ENCODE data around the gene AOC2. TPM values are rescaled to one million over a fixed set of nuclear protein-coding genes. Genes with fewer than 3 reads are reported as not detected.

The AOC2 gene
- total and polyA plus RNA-seq, 2 of the 13 experiments (the other 11 are each of a cell fraction or from before 2014, with no cell fraction given) = 1.2 to 3.3 TPM

DNA sequence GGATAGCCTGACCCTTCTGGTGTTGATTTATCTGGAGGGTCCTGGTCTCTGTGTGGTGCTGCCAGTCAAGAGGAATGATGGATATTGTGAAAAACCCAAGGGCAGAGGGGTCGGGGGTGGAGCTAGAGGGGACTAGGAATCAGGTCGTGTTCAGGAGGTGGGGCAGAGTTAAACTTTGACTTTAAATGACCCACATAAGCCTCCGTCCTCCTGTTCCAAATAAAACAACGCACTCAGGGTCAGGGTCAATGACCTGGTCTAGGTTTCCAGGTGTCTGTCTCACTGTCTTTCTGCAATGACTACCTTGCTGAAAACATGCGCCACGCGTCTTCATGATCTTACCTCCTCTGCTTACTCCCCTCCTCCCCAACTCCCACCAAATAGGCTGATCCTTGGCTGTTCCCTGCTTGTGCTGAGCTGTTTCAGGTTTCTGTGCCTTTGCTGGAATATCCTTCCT lies 21.3 kb downstream of the AOC2 start (continued):
- TF ChIP-seq BRF2 (CRISPR knock-in tag; IDR thresholded peaks at IDR 0.05) (no peak; the same call in 1 of the 2 replicates), ARNT (IDR thresholded peaks at IDR 0.05) (no peak), HOXA7 (CRISPR knock-in tag; IDR thresholded peaks at IDR 0.05) (no peak), FOXM1 (CRISPR knock-in tag; IDR thresholded peaks at IDR 0.05) (no peak), CENPBD1 (CRISPR knock-in tag; IDR thresholded peaks at IDR 0.05; ENCODE audit: borderline replicate concordance, low read depth) (no peak), ZNF441 (CRISPR knock-in tag; IDR thresholded peaks at IDR 0.05; ENCODE audit: borderline replicate concordance) (peak; percentile 30; the same call in 1 of the 2 replicates), NCOA5 (CRISPR knock-in tag; IDR thresholded peaks at IDR 0.05) (no peak), SP140L (CRISPR knock-in tag; IDR thresholded peaks at IDR 0.05; ENCODE audit: borderline replicate concordance) (no peak), ATAD3A (CRISPR knock-in tag; IDR thresholded peaks at IDR 0.05) (no peak), NR2C2 (CRISPR knock-in tag; IDR thresholded peaks at IDR 0.05; ENCODE audit: borderline replicate concordance) (peak; percentile 89), ZBTB14 (CRISPR knock-in tag; IDR thresholded peaks at IDR 0.05) (no peak), ZBTB38 (CRISPR knock-in tag; IDR thresholded peaks at IDR 0.05) (no peak; the same call in 1 of the 2 replicates), ZNF569 (CRISPR knock-in tag; IDR thresholded peaks at IDR 0.05; ENCODE audit: borderline replicate concordance) (no peak), ZC3H4 (CRISPR knock-in tag; IDR thresholded peaks at IDR 0.05; ENCODE audit: borderline replicate concordance) (no peak), NRL (CRISPR knock-in tag; IDR thresholded peaks at IDR 0.05; ENCODE audit: borderline replicate concordance) (no peak)
- TF ChIP-seq, protein P1, sequence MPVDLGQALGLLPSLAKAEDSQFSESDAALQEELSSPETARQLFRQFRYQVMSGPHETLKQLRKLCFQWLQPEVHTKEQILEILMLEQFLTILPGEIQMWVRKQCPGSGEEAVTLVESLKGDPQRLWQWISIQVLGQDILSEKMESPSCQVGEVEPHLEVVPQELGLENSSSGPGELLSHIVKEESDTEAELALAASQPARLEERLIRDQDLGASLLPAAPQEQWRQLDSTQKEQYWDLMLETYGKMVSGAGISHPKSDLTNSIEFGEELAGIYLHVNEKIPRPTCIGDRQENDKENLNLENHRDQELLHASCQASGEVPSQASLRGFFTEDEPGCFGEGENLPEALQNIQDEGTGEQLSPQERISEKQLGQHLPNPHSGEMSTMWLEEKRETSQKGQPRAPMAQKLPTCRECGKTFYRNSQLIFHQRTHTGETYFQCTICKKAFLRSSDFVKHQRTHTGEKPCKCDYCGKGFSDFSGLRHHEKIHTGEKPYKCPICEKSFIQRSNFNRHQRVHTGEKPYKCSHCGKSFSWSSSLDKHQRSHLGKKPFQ (CRISPR knock-in tag; IDR thresholded peaks at IDR 0.05; ENCODE audit: insufficient replicate concordance) = no peak
- TF ChIP-seq, protein P2, sequence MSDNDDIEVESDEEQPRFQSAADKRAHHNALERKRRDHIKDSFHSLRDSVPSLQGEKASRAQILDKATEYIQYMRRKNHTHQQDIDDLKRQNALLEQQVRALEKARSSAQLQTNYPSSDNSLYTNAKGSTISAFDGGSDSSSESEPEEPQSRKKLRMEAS (IDR thresholded peaks at IDR 0.05) = peak; percentile 70
- TF ChIP-seq, protein P3, sequence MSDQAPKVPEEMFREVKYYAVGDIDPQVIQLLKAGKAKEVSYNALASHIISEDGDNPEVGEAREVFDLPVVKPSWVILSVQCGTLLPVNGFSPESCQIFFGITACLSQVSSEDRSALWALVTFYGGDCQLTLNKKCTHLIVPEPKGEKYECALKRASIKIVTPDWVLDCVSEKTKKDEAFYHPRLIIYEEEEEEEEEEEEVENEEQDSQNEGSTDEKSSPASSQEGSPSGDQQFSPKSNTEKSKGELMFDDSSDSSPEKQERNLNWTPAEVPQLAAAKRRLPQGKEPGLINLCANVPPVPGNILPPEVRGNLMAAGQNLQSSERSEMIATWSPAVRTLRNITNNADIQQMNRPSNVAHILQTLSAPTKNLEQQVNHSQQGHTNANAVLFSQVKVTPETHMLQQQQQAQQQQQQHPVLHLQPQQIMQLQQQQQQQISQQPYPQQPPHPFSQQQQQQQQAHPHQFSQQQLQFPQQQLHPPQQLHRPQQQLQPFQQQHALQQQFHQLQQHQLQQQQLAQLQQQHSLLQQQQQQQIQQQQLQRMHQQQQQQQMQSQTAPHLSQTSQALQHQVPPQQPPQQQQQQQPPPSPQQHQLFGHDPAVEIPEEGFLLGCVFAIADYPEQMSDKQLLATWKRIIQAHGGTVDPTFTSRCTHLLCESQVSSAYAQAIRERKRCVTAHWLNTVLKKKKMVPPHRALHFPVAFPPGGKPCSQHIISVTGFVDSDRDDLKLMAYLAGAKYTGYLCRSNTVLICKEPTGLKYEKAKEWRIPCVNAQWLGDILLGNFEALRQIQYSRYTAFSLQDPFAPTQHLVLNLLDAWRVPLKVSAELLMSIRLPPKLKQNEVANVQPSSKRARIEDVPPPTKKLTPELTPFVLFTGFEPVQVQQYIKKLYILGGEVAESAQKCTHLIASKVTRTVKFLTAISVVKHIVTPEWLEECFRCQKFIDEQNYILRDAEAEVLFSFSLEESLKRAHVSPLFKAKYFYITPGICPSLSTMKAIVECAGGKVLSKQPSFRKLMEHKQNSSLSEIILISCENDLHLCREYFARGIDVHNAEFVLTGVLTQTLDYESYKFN (CRISPR knock-in tag; conservative IDR thresholded peaks at IDR 0.05) = peak; percentile 86

Data from HepG2 (cell line).